HepG2 (cell line): ENCODE measurements around the gene ZNF792. TPM values are rescaled to one million over a fixed set of nuclear protein-coding genes. Genes with fewer than 3 reads are reported as not detected.

Source experiments
- AGO1 ChIP-seq: fragments of 200-400 bp; formaldehyde crosslinking; IDR thresholded peaks from 2 replicates; pipeline ENCODE4 v1.6.1; 2017; ENCODE audit warnings: mild to moderate bottlenecking, low read depth, low read length, moderate library complexity; ENCODE audit not compliant: poor library complexity, severe bottlenecking
- EED ChIP-seq: sonication (generic); formaldehyde crosslinking; IDR thresholded peaks from 2 replicates; pipeline ENCODE4 v1.5.0; 2020; ENCODE audit warnings: mild to moderate bottlenecking, missing genetic modification reagents
- ELF1 ChIP-seq: sonication (generic); formaldehyde crosslinking; IDR thresholded peaks from 2 replicates; pipeline ENCODE4 v1.4.0; 2020; ENCODE audit warnings: missing genetic modification reagents
- FOXO1 ChIP-seq: sonication (generic); formaldehyde crosslinking; IDR thresholded peaks from 2 replicates; pipeline ENCODE4 v1.4.0; 2020; ENCODE audit warnings: missing genetic modification reagents
- HIVEP1 ChIP-seq: sonication (generic); formaldehyde crosslinking; IDR thresholded peaks from 2 replicates; pipeline ENCODE4 v1.4.0; 2020; ENCODE audit warnings: mild to moderate bottlenecking, missing genetic modification reagents
- HOXA5 ChIP-seq: sonication (generic); formaldehyde crosslinking; IDR thresholded peaks from 2 replicates; pipeline ENCODE4 v1.4.0; 2020; ENCODE audit warnings: missing genetic modification reagents
- HOXD1 ChIP-seq: sonication (generic); formaldehyde crosslinking; IDR thresholded peaks from 2 replicates; pipeline ENCODE4 v1.5.0; 2020; ENCODE audit warnings: missing genetic modification reagents
- JDP2 ChIP-seq: sonication (generic); formaldehyde crosslinking; IDR thresholded peaks from 2 replicates; pipeline ENCODE4 v1.8.1; 2022; ENCODE audit warnings: missing genetic modification reagents, borderline replicate concordance
- KDM2A ChIP-seq: sonication (generic); formaldehyde crosslinking; IDR thresholded peaks from 2 replicates; pipeline ENCODE4 v1.4.0; 2020; ENCODE audit warnings: low read depth, missing genetic modification reagents, borderline replicate concordance
- KDM3A ChIP-seq: IDR thresholded peaks from 2 replicates; pipeline ENCODE4 v1.6.1; 2018; ENCODE audit warnings: low read depth, missing compliant biosample characterization
- NFKB2 ChIP-seq: sonication (generic); formaldehyde crosslinking; IDR thresholded peaks from 2 replicates; pipeline ENCODE4 v1.4.0; 2020; ENCODE audit warnings: missing genetic modification reagents, borderline replicate concordance
- NONO ChIP-seq, 2 experiments: fragments of 450-650 bp in 1 of 2; sonication (generic) in 1 of 2; formaldehyde crosslinking in 1 of 2; IDR thresholded peaks in 1 of 2; conservative IDR thresholded peaks in 1 of 2; 2 replicates each; pipeline versions ENCODE4 v1.6.1 to v1.8.0; 2017 to 2022; ENCODE audit warnings: mild to moderate bottlenecking in 1 of 2, missing genetic modification reagents in 1 of 2, moderate library complexity in 1 of 2
- TBX2 ChIP-seq: sonication (generic); formaldehyde crosslinking; IDR thresholded peaks from 2 replicates; pipeline ENCODE4 v1.5.0; 2020; ENCODE audit warnings: missing genetic modification reagents, mild to moderate bottlenecking, borderline replicate concordance
- U2AF2 ChIP-seq: fragments of 200-400 bp; formaldehyde crosslinking; IDR thresholded peaks from 2 replicates; pipeline ENCODE4 v1.6.1; 2017; ENCODE audit warnings: low read depth, mild to moderate bottlenecking, low read length
- ZNF331 ChIP-seq: sonication (generic); formaldehyde crosslinking; IDR thresholded peaks from 2 replicates; pipeline ENCODE4 v1.4.0; 2020; ENCODE audit warnings: missing genetic modification reagents
- ZNF414 ChIP-seq: sonication (generic); formaldehyde crosslinking; IDR thresholded peaks from 2 replicates; pipeline ENCODE4 v1.5.0; 2020; ENCODE audit warnings: missing genetic modification reagents
- ZNF567 ChIP-seq: sonication (generic); formaldehyde crosslinking; IDR thresholded peaks from 2 replicates; pipeline ENCODE4 v1.8.1; 2023; ENCODE audit warnings: mild to moderate bottlenecking, missing genetic modification reagents, borderline replicate concordance
- ZNF609 ChIP-seq: sonication (generic); formaldehyde crosslinking; IDR thresholded peaks from 2 replicates; pipeline ENCODE4 v1.4.0; 2020; ENCODE audit warnings: mild to moderate bottlenecking, missing genetic modification reagents, borderline replicate concordance
- ZNF775 ChIP-seq: sonication (generic); formaldehyde crosslinking; IDR thresholded peaks from 2 replicates; pipeline ENCODE4 v1.4.0; 2020; ENCODE audit warnings: missing genetic modification reagents, mild to moderate bottlenecking, moderate library complexity, borderline replicate concordance
- ZNF839 ChIP-seq: sonication (generic); formaldehyde crosslinking; IDR thresholded peaks from 2 replicates; pipeline ENCODE4 v1.4.0; 2020; ENCODE audit warnings: missing genetic modification reagents, mild to moderate bottlenecking, borderline replicate concordance
- ZSCAN20 ChIP-seq: sonication (generic); formaldehyde crosslinking; IDR thresholded peaks from 2 replicates; pipeline ENCODE4 v1.4.0; 2020; ENCODE audit warnings: missing genetic modification reagents, mild to moderate bottlenecking, borderline replicate concordance
- ZSCAN31 ChIP-seq: sonication (generic); formaldehyde crosslinking; IDR thresholded peaks from 2 replicates; pipeline ENCODE4 v1.5.0; 2020; ENCODE audit warnings: low read depth, mild to moderate bottlenecking, missing genetic modification reagents
- polyA plus RNA-seq, 8 experiments: library from polyadenylated mRNA; depleted of rRNA in 3 of 8; stranded (reverse) in 7 of 8; unstranded in 1 of 8; fragments of >200 nt; fragmentation: Illumina TruSeq in 4 of 8; extraction: Trizol in 4 of 8; gene quantifications; 2 replicates each; pipeline versions ENCODE4 v1.2.1 to v1.2.3, GENCODE V29; 2011 to 2016; ENCODE audit warnings: low read depth in 4 of 8, missing spikeins in 1 of 8, mixed read lengths in 1 of 8; ENCODE audit not compliant: insufficient read depth in 1 of 8
- total RNA-seq, 5 experiments: library from RNA; depleted of rRNA; stranded (reverse); fragments of >200 nt; fragmentation: Illumina TruSeq; extraction: Trizol; gene quantifications; 2 replicates each; pipeline ENCODE4 v1.2.3, GENCODE V29; 2016; ENCODE audit warnings: low read depth in 1 of 5
- TF ChIP-seq, protein P1 (sequence below): sonication (generic); formaldehyde crosslinking; IDR thresholded peaks from 2 replicates; pipeline ENCODE4 v1.5.0; 2020; ENCODE audit warnings: missing genetic modification reagents, mild to moderate bottlenecking, borderline replicate concordance

ZNF792 gene
- total and polyA plus RNA-seq, 2 of the 13 experiments (the other 11 are each of a cell fraction or from before 2014, with no cell fraction given) = 5.5 to 11.5 TPM

- peak; percentile 26; the same call in 1 of the 2 replicates for TF ChIP-seq EED
- no peak for TF ChIP-seq ZNF839 (CRISPR knock-in tag)
- peak; percentile 30 for TF ChIP-seq ZSCAN20 (CRISPR knock-in tag)
- TF ChIP-seq U2AF2 = no peak
- 0 out of 2 replicates have a peak, but pooled peaks have one; percentile 56 for TF ChIP-seq HIVEP1
- peak; percentile 70; the same call in 1 of the 2 replicates for TF ChIP-seq KDM3A
- peak; percentile 25; the same call in 1 of the 2 replicates for TF ChIP-seq FOXO1 (CRISPR knock-in tag)
- TF ChIP-seq TBX2 (CRISPR knock-in tag) = peak; percentile 69; the same call in 1 of the 2 replicates
- TF ChIP-seq, protein P1, sequence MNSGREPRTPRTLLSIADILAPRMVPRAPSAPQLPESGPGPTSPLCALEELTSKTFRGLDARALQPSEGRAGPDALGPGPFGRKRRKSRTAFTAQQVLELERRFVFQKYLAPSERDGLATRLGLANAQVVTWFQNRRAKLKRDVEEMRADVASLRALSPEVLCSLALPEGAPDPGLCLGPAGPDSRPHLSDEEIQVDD (CRISPR knock-in tag) = peak; percentile 16; the same call in 1 of the 2 replicates
- TF ChIP-seq ZNF775 (CRISPR knock-in tag) = peak; percentile 68; the same call in 1 of the 2 replicates
- no peak for TF ChIP-seq NONO (IDR thresholded peaks at IDR 0.05)
- peak; percentile 82 for TF ChIP-seq NONO (CRISPR knock-in tag; conservative IDR thresholded peaks at IDR 0.05)
- peak; percentile 63; the same call in 1 of the 2 replicates for TF ChIP-seq NFKB2 (CRISPR knock-in tag)
- 0 out of 2 replicates have a peak, but pooled peaks have one; percentile 6 for TF ChIP-seq HOXD1
- TF ChIP-seq ZNF567 (CRISPR knock-in tag) = no peak
- peak; percentile 55 for TF ChIP-seq AGO1
- no peak for TF ChIP-seq JDP2 (CRISPR knock-in tag)
- peak; percentile 73; the same call in 1 of the 2 replicates for TF ChIP-seq ZNF414
- peak; percentile 39; the same call in 1 of the 2 replicates for TF ChIP-seq ZNF609
- TF ChIP-seq KDM2A (CRISPR knock-in tag) = peak; percentile 49; the same call in 1 of the 2 replicates
- TF ChIP-seq ZNF331 (CRISPR knock-in tag) = no peak
- TF ChIP-seq ZSCAN31 = 0 out of 2 replicates have a peak, but pooled peaks have one; percentile 15
- peak; percentile 79; the same call in 1 of the 2 replicates for TF ChIP-seq HOXA5 (CRISPR knock-in tag)
- peak; percentile 52; the same call in 1 of the 2 replicates for TF ChIP-seq ELF1 (CRISPR knock-in tag)
These were observed at the start of gene ZNF792 (continued) for GRCh38 chr19:34963573-34964406.
